ENCODE data around the gene PDGFRA. TPM values are rescaled to one million over a fixed set of nuclear protein-coding genes. Genes with fewer than 3 reads are reported as not detected.
"Not testable (repeated sequence)": the region's sequence is repeated elsewhere in the genome, so short reads cannot be mapped to it uniquely, and the experiment has no call there.

PDGFRA gene
- total RNA-seq, 1 donor from 2014 or later, result 1.3 TPM

DNA sequence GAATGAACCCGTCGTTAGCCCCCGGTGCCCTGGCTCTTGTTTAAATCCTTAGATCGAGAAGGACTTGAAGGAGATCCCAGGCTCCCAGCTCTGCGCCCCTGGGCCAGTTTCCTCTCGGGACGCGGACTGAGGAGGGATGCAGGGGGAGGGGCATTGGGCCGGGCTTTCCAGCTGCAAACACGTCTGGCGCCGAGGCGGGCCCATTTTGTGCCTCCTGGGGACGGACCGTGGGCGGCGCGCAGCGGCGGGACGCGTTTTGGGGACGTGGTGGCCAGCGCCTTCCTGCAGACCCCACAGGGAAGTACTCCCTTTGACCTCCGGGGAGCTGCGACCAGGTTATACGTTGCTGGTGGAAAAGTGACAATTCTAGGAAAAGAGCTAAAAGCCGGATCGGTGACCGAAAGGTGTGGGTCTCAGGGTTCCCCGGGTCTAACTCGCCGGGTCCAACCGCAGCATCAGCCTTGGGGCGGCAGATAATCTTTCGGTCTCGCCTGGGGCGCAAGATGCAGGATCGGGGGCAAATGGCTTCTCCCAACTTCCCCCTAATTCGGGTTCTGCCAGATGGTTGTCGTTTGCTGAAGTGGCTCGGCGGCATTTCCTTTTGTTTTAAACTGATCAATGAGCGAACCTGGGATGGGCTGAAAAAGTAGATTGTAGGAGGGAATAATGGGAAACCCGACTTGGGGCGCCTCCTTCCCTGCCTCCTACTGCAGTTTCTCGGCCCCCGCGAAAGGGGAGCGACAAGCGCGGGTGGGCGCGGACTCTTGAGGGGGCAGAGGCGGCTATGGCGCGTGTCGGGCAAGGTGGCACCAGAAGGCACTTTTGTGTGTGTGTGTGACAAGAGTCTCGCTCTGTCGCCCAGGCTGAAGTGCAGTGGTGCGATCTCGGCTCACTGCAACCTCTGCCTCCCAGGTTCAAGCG is 2.9 kb downstream of the PDGFRA start:
- TF ChIP-seq, protein P1, sequence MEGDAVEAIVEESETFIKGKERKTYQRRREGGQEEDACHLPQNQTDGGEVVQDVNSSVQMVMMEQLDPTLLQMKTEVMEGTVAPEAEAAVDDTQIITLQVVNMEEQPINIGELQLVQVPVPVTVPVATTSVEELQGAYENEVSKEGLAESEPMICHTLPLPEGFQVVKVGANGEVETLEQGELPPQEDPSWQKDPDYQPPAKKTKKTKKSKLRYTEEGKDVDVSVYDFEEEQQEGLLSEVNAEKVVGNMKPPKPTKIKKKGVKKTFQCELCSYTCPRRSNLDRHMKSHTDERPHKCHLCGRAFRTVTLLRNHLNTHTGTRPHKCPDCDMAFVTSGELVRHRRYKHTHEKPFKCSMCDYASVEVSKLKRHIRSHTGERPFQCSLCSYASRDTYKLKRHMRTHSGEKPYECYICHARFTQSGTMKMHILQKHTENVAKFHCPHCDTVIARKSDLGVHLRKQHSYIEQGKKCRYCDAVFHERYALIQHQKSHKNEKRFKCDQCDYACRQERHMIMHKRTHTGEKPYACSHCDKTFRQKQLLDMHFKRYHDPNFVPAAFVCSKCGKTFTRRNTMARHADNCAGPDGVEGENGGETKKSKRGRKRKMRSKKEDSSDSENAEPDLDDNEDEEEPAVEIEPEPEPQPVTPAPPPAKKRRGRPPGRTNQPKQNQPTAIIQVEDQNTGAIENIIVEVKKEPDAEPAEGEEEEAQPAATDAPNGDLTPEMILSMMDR (conservative IDR thresholded peaks at IDR 0.05; ENCODE audit: low read depth, low read length), result no peak
- H3K4me3 ChIP-seq (ENCODE audit: low read depth, low read length), result peak overlapping the region; percentile 33
- no peak for DNase-seq (ENCODE audit: low read depth)

- peak overlapping the region; percentile 59 for H3K4me3 ChIP-seq (ENCODE audit: low read depth, low read length)
- DNase-seq (ENCODE audit: low read depth), result no peak
- TF ChIP-seq, protein P1 (conservative IDR thresholded peaks at IDR 0.05; ENCODE audit: low read depth, low read length), result peak; percentile 78
Measured at GRCh38 chr4:54233277-54233696, 4.2 kb downstream of the PDGFRA start.

DNA sequence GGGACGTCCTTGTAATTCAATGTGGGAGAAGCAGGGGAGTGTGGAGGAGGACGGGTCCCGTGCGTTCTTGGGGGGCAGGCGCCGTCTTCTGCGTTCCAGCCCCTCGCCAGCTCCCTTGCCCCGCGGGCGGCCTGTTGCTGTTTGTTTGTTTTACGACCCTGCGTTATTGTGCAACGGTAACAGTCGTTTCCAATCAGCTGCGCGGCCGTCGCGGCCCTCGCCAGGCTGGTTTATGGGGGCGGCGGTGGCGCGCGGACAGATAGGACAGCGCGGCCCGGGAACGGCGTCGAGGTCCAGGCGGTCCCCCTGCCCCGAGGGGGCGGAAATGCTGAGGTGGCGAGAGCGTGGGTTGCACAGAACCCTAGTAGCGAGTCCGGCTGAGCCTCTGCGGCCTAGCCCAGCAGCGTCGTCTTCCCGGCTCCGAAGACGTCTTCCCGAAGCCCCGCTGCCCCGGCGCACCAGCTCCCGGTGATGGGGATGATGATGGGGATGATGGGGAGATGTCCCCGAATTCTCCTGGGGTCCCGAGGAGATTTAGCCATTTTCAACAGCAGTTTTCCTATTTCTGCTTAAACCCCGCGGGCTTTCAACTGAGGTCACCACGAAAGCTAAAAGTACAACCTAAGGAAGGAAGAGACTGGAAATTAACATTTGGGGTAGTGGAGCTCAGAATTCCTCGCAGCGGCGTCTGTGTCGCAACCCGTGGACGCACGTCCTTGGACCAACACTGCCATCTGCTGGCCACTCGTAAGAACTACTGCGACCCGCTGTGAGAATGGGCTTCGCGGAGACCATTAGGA is 4.8 kb downstream of the PDGFRA start:
- no peak for DNase-seq (ENCODE audit: low read depth)
- TF ChIP-seq, protein P1 (conservative IDR thresholded peaks at IDR 0.05; ENCODE audit: low read depth, low read length), result peak; percentile 87
- H3K4me3 ChIP-seq (ENCODE audit: low read depth, low read length), result peak overlapping the region; percentile 59

DNA sequence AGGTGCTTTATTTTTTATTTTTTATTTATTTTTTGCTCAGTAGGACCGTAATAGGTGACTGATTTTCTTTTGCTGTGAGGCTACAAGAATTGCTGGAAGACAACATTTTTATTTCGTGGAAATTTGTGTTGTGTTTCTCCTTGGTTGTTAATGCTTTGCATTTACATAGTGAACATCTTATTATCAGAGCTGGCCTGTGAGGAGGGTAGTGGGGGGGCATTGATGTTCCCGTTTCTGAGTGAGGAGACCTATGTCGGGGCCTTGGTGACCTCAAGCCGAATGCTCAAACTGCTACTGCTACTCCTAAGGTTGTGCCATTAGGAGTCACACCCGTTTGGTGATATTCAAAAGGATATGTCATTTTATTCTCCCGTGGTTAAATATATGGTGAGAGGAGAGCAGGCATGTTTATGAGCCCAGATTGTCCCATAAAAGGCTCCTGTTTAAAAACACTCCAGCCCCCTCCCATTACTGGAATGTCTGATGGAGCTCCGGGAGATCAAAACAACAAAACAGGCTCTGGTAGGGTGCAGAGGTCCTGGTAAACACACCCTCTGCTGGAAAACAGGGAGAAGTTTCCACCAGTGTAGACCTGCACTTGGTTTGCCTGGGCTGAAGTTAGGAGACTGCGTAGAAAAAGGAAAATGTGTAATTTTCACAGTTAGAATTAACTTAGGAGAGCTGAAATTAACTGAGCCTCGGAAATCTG is 5.6 kb downstream of the PDGFRA start:
- H3K4me3 ChIP-seq (ENCODE audit: low read depth, low read length), result no peak overlapping the region
- TF ChIP-seq, protein P1 (conservative IDR thresholded peaks at IDR 0.05; ENCODE audit: low read depth, low read length), result peak; percentile 20
- no peak for DNase-seq (ENCODE audit: low read depth)

- DNase-seq (ENCODE audit: low read depth); H3K4me3 ChIP-seq (ENCODE audit: low read depth, low read length): not testable (repeated sequence)
Measured at GRCh38 chr4:54236316-54236715, 7.2 kb downstream of the PDGFRA start.

- TF ChIP-seq, protein P1 (conservative IDR thresholded peaks at IDR 0.05; ENCODE audit: low read depth, low read length), result no peak
- no peak overlapping the region for H3K4me3 ChIP-seq (ENCODE audit: low read depth, low read length)
- no peak for DNase-seq (ENCODE audit: low read depth)
Measured at GRCh38 chr4:54237770-54238169, 8.7 kb downstream of the PDGFRA start.

DNA sequence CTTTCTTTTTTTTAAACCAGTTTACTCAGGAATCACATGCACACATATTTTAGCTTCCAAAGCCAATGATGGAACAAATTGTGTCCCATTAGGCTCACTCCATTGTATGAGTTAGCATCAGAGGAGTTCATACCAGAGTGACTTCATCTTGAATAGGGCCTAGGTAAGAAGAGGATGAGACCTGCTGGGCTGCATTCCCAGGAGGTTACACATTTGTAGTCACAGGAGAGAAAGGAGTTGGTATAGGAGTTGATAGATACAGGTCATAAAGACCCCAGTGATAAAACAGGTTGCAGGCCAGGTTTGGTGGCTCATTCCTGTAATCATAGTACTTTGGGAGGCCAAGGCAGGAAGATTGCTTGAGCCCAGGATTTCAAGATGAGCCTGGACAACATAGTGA is 9.3 kb downstream of the PDGFRA start:
- TF ChIP-seq, protein P1 (conservative IDR thresholded peaks at IDR 0.05; ENCODE audit: low read depth, low read length), result no peak
- DNase-seq (ENCODE audit: low read depth), result no peak
- H3K4me3 ChIP-seq (ENCODE audit: low read depth, low read length), result no peak overlapping the region

DNA sequence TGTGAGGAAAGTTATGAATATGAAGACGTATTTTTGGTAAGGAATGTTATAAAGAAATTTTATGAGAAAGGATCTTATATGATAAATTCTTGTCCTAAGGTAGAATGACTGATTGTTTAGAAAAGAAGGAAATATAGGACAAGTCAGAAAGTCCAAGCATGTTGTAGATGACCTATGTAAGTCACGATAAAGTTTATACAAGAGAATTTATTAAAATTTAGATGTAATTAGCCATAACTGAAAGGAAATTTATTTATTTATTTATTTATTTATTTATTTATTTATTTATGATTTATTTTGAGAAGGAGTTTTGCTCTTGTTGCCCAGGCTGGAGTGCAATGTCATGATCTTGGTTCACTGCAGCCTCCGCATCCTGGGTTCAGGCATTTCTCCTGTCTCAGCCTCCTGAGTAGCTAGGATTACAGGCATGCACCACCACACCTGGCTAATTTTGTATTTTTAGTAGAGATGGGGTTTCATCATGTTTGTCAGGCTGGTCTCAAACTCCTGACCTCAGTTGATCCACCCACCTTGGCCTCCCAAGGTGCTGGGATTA is 12.3 kb downstream of the PDGFRA start:
- not testable (repeated sequence) for DNase-seq (ENCODE audit: low read depth); H3K4me3 ChIP-seq (ENCODE audit: low read depth, low read length)

DNA sequence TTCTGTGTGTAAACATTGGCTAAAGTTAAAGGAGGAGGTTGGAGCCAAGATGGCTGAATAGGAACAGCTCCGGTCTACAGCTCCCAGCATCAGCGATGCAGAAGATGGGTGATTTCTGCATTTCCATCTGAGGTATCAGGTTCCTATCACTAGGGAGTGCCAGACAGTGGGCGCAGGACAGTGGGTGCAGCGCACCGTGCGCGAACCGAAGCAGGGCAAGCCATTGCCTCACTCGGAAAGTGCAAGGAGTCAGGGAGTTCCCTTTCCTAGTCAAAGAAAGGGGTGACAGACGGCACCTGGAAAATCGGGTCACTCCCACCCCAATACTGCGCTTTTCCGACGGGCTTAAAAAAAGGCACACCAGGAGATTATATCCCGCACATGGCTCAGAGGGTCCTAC is 14.4 kb downstream of the PDGFRA start:
- not testable (repeated sequence) for DNase-seq (ENCODE audit: low read depth); H3K4me3 ChIP-seq (ENCODE audit: low read depth, low read length)

GRCh38 chr4:54252312-54252711 is 23.2 kb downstream of the PDGFRA start:
- not testable (repeated sequence) for DNase-seq (ENCODE audit: low read depth); H3K4me3 ChIP-seq (ENCODE audit: low read depth, low read length)

Data from epithelial cell of proximal tubule (primary cell).